OCI-LY3 (cell line): ENCODE data around the gene DGKB.

Experiments used
- H2AFZ ChIP-seq: fragments of 200-600, 300-600 bp; shearing (Covaris generic); 2 replicates; pipeline ENCODE4 v1.6.0; 2014; ENCODE audit warnings: antibody characterized with exemption, low read depth, low read length
- H3K27ac ChIP-seq: fragments of 200-600, 300-600 bp; sonication (generic); 2 replicates; pipeline ENCODE4 v1.5.1; 2014; ENCODE audit warnings: mild to moderate bottlenecking, low read length, moderate library complexity, mixed read lengths
- H3K27me3 ChIP-seq: fragments of 200-600, 300-600 bp; sonication (generic); 2 replicates; pipeline ENCODE4 v1.6.1; 2014; ENCODE audit warnings: low read depth, low read length, mixed read lengths
- H3K36me3 ChIP-seq: fragments of 200-600, 300-600 bp; sonication (generic); replicated peaks from 2 replicates; pipeline ENCODE3; 2014; ENCODE audit warnings: low read depth, low read length, mixed read lengths
- H3K4me1 ChIP-seq: fragments of 300-600, 200-600 bp; sonication (generic); 2 replicates; pipeline ENCODE4 v1.6.1; 2014; ENCODE audit warnings: low read length, mixed read lengths
- H3K4me2 ChIP-seq: fragments of 200-600, 300-600 bp; sonication (generic); 2 replicates; pipeline ENCODE4 v1.6.1; 2014; ENCODE audit warnings: low read length, mixed read lengths
- H3K4me3 ChIP-seq: fragments of 300-600, 200-600 bp; sonication (generic); 2 replicates; pipeline ENCODE4 v1.5.1; 2014; ENCODE audit warnings: antibody characterized with exemption, mild to moderate bottlenecking, low read length, moderate library complexity
- H3K79me2 ChIP-seq: fragments of 300-600, 200-600 bp; shearing (Covaris generic); 2 replicates; pipeline ENCODE4 v1.6.1; 2014; ENCODE audit warnings: mild to moderate bottlenecking, low read length, mixed read lengths
- H3K9ac ChIP-seq: fragments of 300-600, 200-600 bp; shearing (Covaris generic); 2 replicates; pipeline ENCODE4 v1.6.0; 2014; ENCODE audit warnings: mild to moderate bottlenecking, low read length, moderate library complexity
- H3K9me3 ChIP-seq: fragments of 200-600, 300-600 bp; shearing (Covaris generic); 2 replicates; pipeline ENCODE4 v1.6.1; 2014; ENCODE audit warnings: low read length, mixed read lengths; ENCODE audit not compliant: insufficient read depth
- H4K20me1 ChIP-seq: fragments of 200-600, 300-600 bp; sonication (generic); 2 replicates; pipeline ENCODE4 v1.6.1; 2016; ENCODE audit warnings: low read length, mixed read lengths; ENCODE audit not compliant: insufficient read depth
- CTCF ChIP-seq: fragments of 200-600, 300-600 bp; sonication (generic); IDR thresholded peaks from 2 replicates; pipeline ENCODE4 v1.5.1; 2014; ENCODE audit warnings: antibody characterized with exemption, low read length, low read depth
- EZH2phosphoT487 ChIP-seq: fragments of 200-600 bp; shearing (Covaris generic); IDR thresholded peaks from 2 replicates; pipeline ENCODE4 v1.6.1; 2018; ENCODE audit warnings: antibody characterized with exemption, mixed run types, low read depth

DGKB gene

GRCh38 chr7:14218338-14218737 lies 684.2 kb downstream of the DGKB start:
- H3K4me2 ChIP-seq = no peak overlapping the region
- no peaks in the 10 kb centered on the region for H3K9me3 ChIP-seq
- H3K9ac ChIP-seq = no peak overlapping the region
- H3K79me2 ChIP-seq = no peaks in the 10 kb centered on the region
- H3K27ac ChIP-seq = no peak overlapping the region
- no peaks in the 10 kb centered on the region for H3K27me3 ChIP-seq
- H3K36me3 ChIP-seq = no peaks in the 10 kb centered on the region
- no peak overlapping the region for H3K4me3 ChIP-seq
- no peak for TF ChIP-seq EZH2phosphoT487
- H2AFZ ChIP-seq = no peak overlapping the region
- H3K4me1 ChIP-seq = no peaks in the 10 kb centered on the region
- H4K20me1 ChIP-seq = no peaks in the 10 kb centered on the region

- TF ChIP-seq CTCF (no peak), EZH2phosphoT487 (no peak)
- no peaks in the 10 kb centered on the region for H3K27me3 ChIP-seq
- no peaks in the 10 kb centered on the region for H3K36me3 ChIP-seq
- H2AFZ ChIP-seq = no peak overlapping the region
- H3K4me3 ChIP-seq = no peak overlapping the region
- H3K9ac ChIP-seq = no peak overlapping the region
- no peak overlapping the region for H3K27ac ChIP-seq
- H3K79me2 ChIP-seq = no peaks in the 10 kb centered on the region
- H3K9me3 ChIP-seq = no peaks in the 10 kb centered on the region
- no peaks in the 10 kb centered on the region for H4K20me1 ChIP-seq
- no peaks in the 10 kb centered on the region for H3K4me1 ChIP-seq
- no peak overlapping the region for H3K4me2 ChIP-seq
Observed at GRCh38 chr7:14209896-14210484, 692.6 kb downstream of the DGKB start.

GRCh38 chr7:14207711-14208110 lies 694.8 kb downstream of the DGKB start:
- H3K4me3 ChIP-seq = no peak overlapping the region
- no peaks in the 10 kb centered on the region for H3K9me3 ChIP-seq
- no peaks in the 10 kb centered on the region for H3K79me2 ChIP-seq
- no peak overlapping the region for H3K27ac ChIP-seq
- no peak for TF ChIP-seq EZH2phosphoT487
- TF ChIP-seq CTCF = no peak
- H3K36me3 ChIP-seq = no peaks in the 10 kb centered on the region
- no peak overlapping the region for H3K9ac ChIP-seq
- H4K20me1 ChIP-seq = no peaks in the 10 kb centered on the region
- no peaks in the 10 kb centered on the region for H3K27me3 ChIP-seq
- no peak overlapping the region for H2AFZ ChIP-seq
- no peaks in the 10 kb centered on the region for H3K4me1 ChIP-seq
- H3K4me2 ChIP-seq = no peak overlapping the region

- Histone ChIP-seq H3K9ac (no peak overlapping the region), H2AFZ (no peak overlapping the region), H3K79me2 (no peaks in the 10 kb centered on the region), H3K4me3 (no peak overlapping the region), H3K27ac (no peak overlapping the region), H3K36me3 (no peaks in the 10 kb centered on the region), H3K9me3 (no peaks in the 10 kb centered on the region), H3K4me2 (no peak overlapping the region), H3K27me3 (no peaks in the 10 kb centered on the region), H4K20me1 (no peaks in the 10 kb centered on the region), H3K4me1 (no peaks in the 10 kb centered on the region)
- TF ChIP-seq CTCF (no peak), EZH2phosphoT487 (no peak)
Observed at GRCh38 chr7:14207138-14207537, 695.4 kb downstream of the DGKB start.

GRCh38 chr7:14206121-14206520 lies 696.4 kb downstream of the DGKB start:
- H3K4me1 ChIP-seq = no peaks in the 10 kb centered on the region
- no peaks in the 10 kb centered on the region for H4K20me1 ChIP-seq
- H3K27ac ChIP-seq = no peak overlapping the region
- H3K9me3 ChIP-seq = no peaks in the 10 kb centered on the region
- no peaks in the 10 kb centered on the region for H3K36me3 ChIP-seq
- no peak overlapping the region for H3K9ac ChIP-seq
- no peak overlapping the region for H3K4me3 ChIP-seq
- H2AFZ ChIP-seq = no peak overlapping the region
- H3K79me2 ChIP-seq = no peaks in the 10 kb centered on the region
- no peak overlapping the region for H3K4me2 ChIP-seq
- H3K27me3 ChIP-seq = no peaks in the 10 kb centered on the region
- TF ChIP-seq CTCF (no peak), EZH2phosphoT487 (no peak)
